ENCODE data around the gene CTF1.

- TF ChIP-seq CTCF (IDR thresholded peaks at IDR 0.05; ENCODE audit: low read length) (no peak), EZH2 (optimal IDR thresholded peaks at IDR 0.05; ENCODE audit: low read depth, low read length) (no peak), EZH2phosphoT487 (IDR thresholded peaks at IDR 0.05; ENCODE audit: low read length) (no peak)
These were observed at the start of gene CTF1 for GRCh38 chr16:30896261-30896888.
